ENCODE results near the gene INSIG1. TPM values are rescaled to one million over a fixed set of nuclear protein-coding genes. Genes with fewer than 3 reads are reported as not detected.

The INSIG1 gene
- total and polyA plus RNA-seq, 2 donors (not counting 3 experiments of a cell fraction or from before 2014, with no cell fraction given): 79.3 to 102 TPM

DNA sequence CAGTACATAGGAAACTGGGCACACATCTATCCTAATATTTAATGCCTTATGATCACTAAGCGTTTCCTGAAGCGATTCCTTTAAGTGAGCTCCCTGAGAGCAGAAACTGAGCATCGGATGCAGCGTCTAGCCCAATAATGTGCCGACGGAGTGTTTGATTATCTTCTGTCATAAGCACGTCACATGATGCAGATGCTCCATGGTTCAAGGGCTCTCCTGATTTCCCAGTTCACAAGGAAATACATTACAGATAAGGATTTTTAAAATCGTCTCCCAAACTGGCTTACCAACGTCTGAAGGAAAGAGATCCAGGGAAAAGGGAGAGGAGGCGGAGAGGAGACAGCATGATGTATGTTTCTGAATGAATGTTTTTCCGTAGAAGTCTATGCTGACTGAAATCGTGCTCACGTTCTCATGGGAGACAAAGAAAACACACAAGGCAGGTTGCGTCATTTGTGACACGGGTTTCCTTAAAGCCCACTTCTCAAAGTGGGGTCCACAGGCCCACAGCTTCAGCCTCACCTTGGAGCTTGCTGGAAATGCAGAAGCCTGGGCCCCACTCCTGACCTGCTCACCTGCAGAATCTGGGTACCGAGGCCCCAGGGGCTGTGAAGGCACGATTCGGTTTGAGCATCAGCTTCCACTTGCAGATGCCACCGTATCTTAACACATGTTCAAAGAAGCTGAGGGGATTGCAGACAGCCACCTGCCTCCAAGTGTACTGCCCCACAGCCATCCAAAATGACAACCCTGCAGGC is 21.5 kb upstream of the INSIG1 start:
- DNase-seq (ENCODE audit: low read depth, low spot score): no peak
- intact Hi-C loops (cut with micrococcal nuclease): loop anchor here (2.0 kb wide), 1 partner anchor 19 kb away; no protein-coding TSS in a partner anchor
- Histone ChIP-seq H3K4me3 (replicated peaks in 1 of 3; ENCODE audit: insufficient read depth in 1 of 3, low read depth in 1 of 3, low read length in 3 of 3) (no peak overlapping the region), H4K20me1 (replicated peaks; ENCODE audit: control insufficient read depth, extremely low read depth, insufficient read depth, low read length) (no peaks in the 10 kb centered on the region), H2AFZ (ENCODE audit: low read depth, low read length) (no peak overlapping the region), H3K4me2 (ENCODE audit: insufficient read depth, low read length) (no peak overlapping the region), H3K79me2 (ENCODE audit: control insufficient read depth, insufficient read depth, low read length) (no peaks in the 10 kb centered on the region), H3K9me3 (replicated peaks; ENCODE audit: control insufficient read depth, insufficient read depth, low read length) (no peaks in the 10 kb centered on the region), H3K27ac (ENCODE audit: insufficient read depth, low read depth, low read length) (no peak overlapping the region), H3K9ac (replicated peaks; ENCODE audit: extremely low read depth, insufficient read depth, low read length) (no peak overlapping the region), H3K4me1 (ENCODE audit: control insufficient read depth, extremely low read depth, insufficient read depth, low read length) (peaks cover 23% of the 10 kb centered on the region), H3K36me3 (ENCODE audit: control insufficient read depth in 2 of 2, extremely low read depth in 1 of 2, insufficient read depth in 2 of 2, low read length in 2 of 2) (no peaks in the 10 kb centered on the region), H3K9me1 (replicated peaks; ENCODE audit: control insufficient read depth, extremely low read depth, insufficient read depth, low read length) (no peaks in the 10 kb centered on the region), H3K27me3 (ENCODE audit: control insufficient read depth in 2 of 2, insufficient read depth in 2 of 2, low read length in 2 of 2) (peaks cover 4 to 20% of the 10 kb centered on the region in 2 experiments)
- TF ChIP-seq FOS (IDR thresholded peaks at IDR 0.05; ENCODE audit: borderline replicate concordance, insufficient read depth, low read length): no peak
- TF ChIP-seq GATA2 (IDR thresholded peaks at IDR 0.05; ENCODE audit: insufficient read depth, insufficient read length, low read depth, low read length): no peak
- no peak for TF ChIP-seq POLR2A (IDR thresholded peaks at IDR 0.05; ENCODE audit: low read depth, low read length)
- TF ChIP-seq, protein P1, sequence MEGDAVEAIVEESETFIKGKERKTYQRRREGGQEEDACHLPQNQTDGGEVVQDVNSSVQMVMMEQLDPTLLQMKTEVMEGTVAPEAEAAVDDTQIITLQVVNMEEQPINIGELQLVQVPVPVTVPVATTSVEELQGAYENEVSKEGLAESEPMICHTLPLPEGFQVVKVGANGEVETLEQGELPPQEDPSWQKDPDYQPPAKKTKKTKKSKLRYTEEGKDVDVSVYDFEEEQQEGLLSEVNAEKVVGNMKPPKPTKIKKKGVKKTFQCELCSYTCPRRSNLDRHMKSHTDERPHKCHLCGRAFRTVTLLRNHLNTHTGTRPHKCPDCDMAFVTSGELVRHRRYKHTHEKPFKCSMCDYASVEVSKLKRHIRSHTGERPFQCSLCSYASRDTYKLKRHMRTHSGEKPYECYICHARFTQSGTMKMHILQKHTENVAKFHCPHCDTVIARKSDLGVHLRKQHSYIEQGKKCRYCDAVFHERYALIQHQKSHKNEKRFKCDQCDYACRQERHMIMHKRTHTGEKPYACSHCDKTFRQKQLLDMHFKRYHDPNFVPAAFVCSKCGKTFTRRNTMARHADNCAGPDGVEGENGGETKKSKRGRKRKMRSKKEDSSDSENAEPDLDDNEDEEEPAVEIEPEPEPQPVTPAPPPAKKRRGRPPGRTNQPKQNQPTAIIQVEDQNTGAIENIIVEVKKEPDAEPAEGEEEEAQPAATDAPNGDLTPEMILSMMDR (IDR thresholded peaks at IDR 0.05; ENCODE audit: extremely low read depth in 1 of 2, insufficient read depth in 1 of 2, low read depth in 1 of 2, low read length in 2 of 2): no peak
- ChIA-PET POLR2A (no interaction called here), CTCF (no interaction called here)
- dilution Hi-C loops (cut with MboI; ENCODE audit: extremely low pct_ligation_motif_present, low sequenced_read_pairs): no loop called here
- no TSS peak for BruUV-seq (replicated peaks)
- FAIRE-seq: no peak
